GM18507 (cell line): ENCODE data around the gene GRIN3B.

ENCODE experiments used
- DNase-seq: peaks from one replicate; pipeline ENCODE4 v3.0.0; 2011; ENCODE audit warnings: low read depth; ENCODE audit not compliant: insufficient read length; ENCODE audit errors: extremely low spot score
- FAIRE-seq: peaks from 2 replicates; lab custom pipeline; 2011; peaks lifted over from hg19 to GRCh38; lab: Jason Lieb, UNC

The GRIN3B gene

GRCh38 chr19:1004803-1005664 lies 4.8 kb downstream of the GRIN3B start:
- no peak for DNase-seq
- no peak for FAIRE-seq

GRCh38 chr19:1006711-1007398 lies 6.6 kb downstream of the GRIN3B start:
- DNase-seq (no peak), FAIRE-seq (no peak)

GRCh38 chr19:1007399-1008251 lies 7.4 kb downstream of the GRIN3B start:
- DNase-seq (no peak), FAIRE-seq (no peak)

- FAIRE-seq (no peak), DNase-seq (no peak)
These were observed 8.2 kb downstream of the GRIN3B start for GRCh38 chr19:1008268-1009040.

- no peak for FAIRE-seq
- no peak for DNase-seq
These were observed 9.1 kb downstream of the GRIN3B start for GRCh38 chr19:1009041-1009980.

GRCh38 chr19:1009981-1010538 lies 9.8 kb downstream of the GRIN3B start:
- DNase-seq (no peak), FAIRE-seq (no peak)

- DNase-seq (no peak), FAIRE-seq (no peak)
These were observed 10.6 kb downstream of the GRIN3B start for GRCh38 chr19:1010586-1011510.

- DNase-seq: no peak
- FAIRE-seq: no peak
These were observed 11.7 kb downstream of the GRIN3B start for GRCh38 chr19:1011831-1012333.

GRCh38 chr19:1012334-1012733 lies 12.1 kb downstream of the GRIN3B start:
- no peak for DNase-seq
- FAIRE-seq: no peak

GRCh38 chr19:1013218-1013617 lies 13.0 kb downstream of the GRIN3B start:
- DNase-seq (no peak), FAIRE-seq (no peak)

- no peak for FAIRE-seq
- DNase-seq: no peak
These were observed 14.2 kb downstream of the GRIN3B start for GRCh38 chr19:1014161-1015060.

- DNase-seq: no peak
- no peak for FAIRE-seq
These were observed 15.0 kb downstream of the GRIN3B start for GRCh38 chr19:1015061-1015781.

- DNase-seq (no peak), FAIRE-seq (no peak)
These were observed 15.8 kb downstream of the GRIN3B start for GRCh38 chr19:1015782-1016646.

- DNase-seq: no peak
- FAIRE-seq: no peak
These were observed 16.5 kb downstream of the GRIN3B start for GRCh38 chr19:1016647-1017114.
